MM.1S (cell line): Measurements from ENCODE around the gene TMEM238.

Experiments
- CTCF ChIP-seq: fragments of 300-600 bp; sonication (generic); IDR thresholded peaks from 2 replicates; pipeline ENCODE4 v1.5.1; 2016; ENCODE audit warnings: antibody characterized with exemption, low read length, mixed read lengths
- EZH2phosphoT487 ChIP-seq: fragments of 300-600 bp; sonication (generic); IDR thresholded peaks from 2 replicates; pipeline ENCODE4 v1.6.1; 2018; ENCODE audit warnings: antibody characterized with exemption, low read length

- TF ChIP-seq CTCF: no peak
- no peak for TF ChIP-seq EZH2phosphoT487
These were observed 10.6 kb downstream of the TMEM238 start for GRCh38 chr19:55373306-55373992.
